Hindlimb muscle (tissue), 1 donor: Measurements from ENCODE around the gene TMEM51. TPM values are rescaled to one million over a fixed set of nuclear protein-coding genes. Genes with fewer than 3 reads are reported as not detected.

ENCODE experiments used
- DNase-seq: peaks from one replicate; pipeline ENCODE4 v3.0.0-alpha.2; 2013
- polyA plus RNA-seq: library from polyadenylated mRNA; unstranded; fragments of 120-200 nt; gene quantifications from one replicate; pipeline ENCODE4 v1.2.1, GENCODE V29; 2013; ENCODE audit not compliant: insufficient read length

Gene TMEM51
- polyA plus RNA-seq, 1 donor: 11.4 TPM

- DNase-seq: no peak
Measured at GRCh38 chr1:15249081-15249480, 95.5 kb downstream of the TMEM51 start.

- DNase-seq: no peak
Measured at GRCh38 chr1:15251857-15252835, 98.6 kb downstream of the TMEM51 start.

DNA sequence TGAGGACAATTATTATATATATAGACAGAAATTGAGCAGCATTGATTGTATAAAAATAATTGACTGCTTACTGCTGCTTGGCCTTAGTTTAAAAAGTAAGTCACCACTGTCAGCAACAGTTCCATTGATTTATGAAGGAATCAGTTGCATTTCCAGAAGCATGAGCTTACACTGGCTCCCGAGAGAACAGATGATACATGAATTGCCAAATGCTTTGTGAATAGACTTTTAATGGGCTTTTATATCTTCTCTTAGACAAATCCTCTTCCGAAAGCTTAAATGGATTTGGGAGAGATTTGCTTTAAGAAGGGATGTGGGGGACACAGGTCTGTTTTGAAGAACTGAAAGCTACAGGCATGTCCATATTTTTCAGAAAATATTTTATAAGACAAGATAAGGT lies 101.0 kb downstream of the TMEM51 start:
- DNase-seq: no peak

DNA sequence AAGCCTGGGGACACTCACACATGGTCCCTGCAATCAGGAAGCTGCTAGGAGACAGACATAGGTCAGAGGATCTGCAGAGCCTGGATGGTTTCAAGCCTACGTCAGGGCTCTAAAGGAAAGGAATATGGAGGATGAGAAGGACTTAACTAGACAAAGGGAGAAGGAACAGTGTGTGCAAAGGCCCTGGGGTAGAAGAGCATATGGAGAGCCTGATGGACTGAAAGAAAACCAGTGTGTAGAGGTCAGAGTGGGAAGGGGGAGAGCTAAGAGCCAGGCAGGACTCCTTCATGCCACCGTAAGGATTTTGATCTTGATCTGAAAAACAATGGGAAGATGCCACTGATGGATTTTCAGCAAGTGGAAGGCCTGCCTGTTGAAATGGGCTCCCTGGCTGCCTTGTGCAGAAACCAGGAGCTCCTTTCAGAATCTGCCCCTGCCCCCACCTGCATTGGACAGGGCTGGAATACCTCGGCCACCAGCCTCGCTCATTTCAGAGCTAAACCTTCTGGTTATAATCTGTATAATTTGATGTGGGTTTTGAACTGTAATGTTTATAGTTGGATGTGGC lies 102.1 kb downstream of the TMEM51 start:
- no peak for DNase-seq

GRCh38 chr1:15256584-15256983 lies 103.0 kb downstream of the TMEM51 start:
- no peak for DNase-seq

DNA sequence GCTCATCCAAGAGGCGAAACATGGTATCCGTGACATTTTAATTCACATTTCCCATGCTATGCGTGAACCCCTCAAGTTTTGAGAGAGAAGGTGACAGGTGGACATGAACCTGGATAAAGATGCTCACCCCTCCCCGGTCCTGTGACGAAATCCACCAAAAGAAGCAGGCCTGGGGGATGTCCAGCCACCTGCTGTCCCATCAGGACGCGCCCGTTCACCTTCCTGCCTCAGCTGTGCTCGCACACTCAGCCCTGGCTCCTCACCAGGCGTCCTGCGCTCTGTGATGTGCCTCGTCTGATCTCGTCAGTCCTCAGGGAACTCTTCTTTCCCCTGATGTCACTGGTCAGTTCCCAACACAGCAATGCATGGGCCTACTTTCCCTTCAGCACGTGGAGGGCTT lies 103.8 kb downstream of the TMEM51 start:
- DNase-seq: no peak

DNA sequence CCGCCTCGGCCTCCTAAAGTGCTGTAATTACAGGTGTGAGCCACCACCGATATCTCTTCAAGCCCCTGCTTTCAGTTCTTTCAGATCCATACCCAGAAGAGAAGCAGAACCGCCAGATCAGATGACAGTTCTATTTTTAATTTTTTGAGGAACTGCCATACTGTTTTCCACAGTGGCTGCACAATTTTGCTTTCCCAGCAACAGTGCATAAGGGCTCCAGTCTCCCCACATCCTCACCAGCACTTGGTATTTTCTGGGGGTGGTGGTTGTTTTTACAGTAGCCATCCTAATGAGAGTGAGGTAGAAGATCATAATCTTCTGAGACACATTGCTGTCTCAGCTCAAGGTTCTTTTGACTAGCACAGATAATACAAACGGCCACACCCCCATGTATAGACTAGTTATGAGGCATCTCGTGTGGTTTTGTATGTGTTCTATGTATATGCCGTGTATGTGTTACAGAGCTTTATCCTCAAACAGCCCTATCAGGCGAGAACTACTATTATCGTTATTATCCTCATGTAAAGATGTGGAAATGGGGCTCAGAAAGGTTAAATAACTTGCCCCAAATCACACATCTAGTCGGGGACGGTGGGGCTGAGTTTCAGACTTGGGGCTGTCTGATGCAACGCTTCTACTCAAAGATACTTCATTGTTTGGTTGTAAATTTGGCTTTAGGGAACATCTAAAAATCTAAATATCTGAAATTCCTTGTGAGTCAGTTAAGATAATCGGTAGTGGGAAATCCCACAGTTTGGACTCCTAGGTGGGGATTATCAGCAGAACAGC lies 105.5 kb downstream of the TMEM51 start:
- no peak for DNase-seq

- no peak for DNase-seq
Measured at GRCh38 chr1:15259622-15260007, 106.1 kb downstream of the TMEM51 start.

DNA sequence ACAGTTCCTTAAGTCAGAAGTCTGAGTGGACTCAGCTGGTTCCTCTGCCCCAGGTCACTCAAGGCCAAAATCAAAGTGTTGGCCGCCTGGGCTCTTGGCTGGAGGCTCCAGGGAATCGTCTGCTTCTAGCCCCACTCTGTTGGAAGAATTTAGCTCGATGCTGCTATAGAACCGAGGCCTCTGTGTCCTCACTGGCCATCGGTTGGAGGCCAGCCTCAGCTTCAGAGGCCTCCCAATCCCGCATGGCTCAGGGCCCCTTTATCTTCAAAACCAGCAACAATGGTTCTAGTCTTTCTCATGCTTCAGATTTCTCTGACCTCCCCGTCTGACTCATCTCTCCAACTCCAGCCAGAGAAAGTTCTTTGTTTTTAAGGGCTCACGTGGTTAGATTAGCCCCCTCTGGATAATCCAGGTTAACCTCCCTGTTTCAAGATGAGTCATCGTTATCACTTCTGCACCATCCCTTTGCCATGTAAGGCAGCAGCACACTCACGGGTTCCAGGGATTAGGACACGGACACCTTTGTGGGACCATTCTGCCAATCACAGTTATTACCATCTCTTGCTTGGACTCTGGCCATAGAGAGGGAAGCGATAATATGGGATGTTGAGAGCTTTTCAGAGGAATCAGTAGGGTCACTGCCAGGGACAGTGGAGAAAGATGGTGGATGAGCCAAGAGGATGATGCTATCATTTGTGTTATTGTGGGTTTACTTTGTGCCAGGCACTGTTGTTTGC lies 107.0 kb downstream of the TMEM51 start:
- DNase-seq: no peak

DNA sequence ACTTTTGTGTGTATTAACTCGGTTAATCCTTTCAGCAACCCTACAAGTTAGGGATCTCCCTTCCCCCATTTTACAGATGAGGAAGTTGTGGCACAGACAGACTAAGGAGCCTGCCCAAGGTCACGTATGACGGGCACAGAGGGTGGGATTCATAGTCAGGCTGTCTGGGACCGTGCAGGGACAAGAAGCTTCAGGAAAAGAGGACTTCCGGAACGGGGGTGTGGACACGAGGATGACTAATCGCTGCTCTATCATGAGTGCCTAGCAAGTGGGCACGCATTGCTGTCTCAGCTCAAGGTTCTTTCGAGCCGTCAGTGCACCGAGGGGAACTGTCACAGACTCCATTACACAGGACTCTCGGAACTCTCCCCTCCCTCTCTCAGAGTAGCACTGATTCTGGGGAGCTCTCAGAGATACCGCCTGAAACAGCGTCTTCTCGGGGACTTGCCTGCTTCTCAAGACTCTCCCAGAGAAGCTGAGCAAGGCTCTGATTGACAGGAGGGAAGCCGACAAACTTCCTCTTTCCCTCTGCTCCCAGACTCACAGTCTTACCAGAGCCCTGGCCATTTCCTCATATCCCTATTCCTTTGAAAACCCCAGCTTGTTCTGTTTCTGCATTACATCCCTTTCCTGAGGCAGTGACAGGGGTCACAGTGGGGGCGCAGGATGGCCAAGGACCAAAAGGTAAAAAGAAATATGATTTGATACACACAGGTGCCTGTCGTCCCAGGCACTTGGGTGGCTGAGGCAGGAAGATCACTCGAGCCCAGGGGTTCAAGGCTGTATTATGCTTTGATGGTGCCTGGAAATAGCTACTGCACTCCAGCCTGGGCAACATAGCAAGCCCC lies 107.8 kb downstream of the TMEM51 start:
- no peak for DNase-seq

DNA sequence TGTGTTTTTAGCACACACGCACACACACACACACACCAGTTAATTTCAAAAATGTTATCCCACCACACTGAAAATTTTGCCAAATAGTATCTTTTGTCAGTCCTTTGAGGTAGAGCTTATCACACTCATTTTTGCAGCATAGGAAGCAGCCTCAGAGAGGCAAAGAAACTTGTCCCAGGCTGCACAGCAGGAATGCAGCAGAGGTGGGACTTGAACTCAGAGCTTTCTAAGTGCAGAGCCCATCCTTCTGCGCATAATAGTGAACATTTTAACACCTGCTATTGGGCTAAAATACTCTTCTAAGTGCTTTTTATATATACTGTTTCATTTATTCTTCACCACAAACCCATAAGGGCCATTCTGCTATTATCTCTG lies 108.4 kb downstream of the TMEM51 start:
- DNase-seq: no peak

DNA sequence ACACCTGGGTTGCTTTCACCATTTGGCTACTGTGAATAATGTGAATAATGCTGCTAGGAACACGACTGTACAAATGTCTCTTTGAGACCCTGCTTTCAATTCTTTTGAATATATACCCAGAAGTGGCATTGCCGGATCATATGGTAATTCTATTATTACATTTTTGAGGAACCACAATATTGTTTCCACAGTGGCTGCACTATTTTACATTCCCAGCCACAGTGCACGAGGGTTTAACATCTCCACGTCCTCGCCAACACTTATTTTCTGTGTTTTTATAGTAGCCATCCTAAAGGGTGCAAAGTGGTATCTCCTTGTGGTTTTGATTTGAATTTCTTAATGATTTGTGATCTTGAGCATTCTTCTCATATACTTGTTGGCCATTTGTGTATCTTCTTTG lies 109.2 kb downstream of the TMEM51 start:
- no peak for DNase-seq

DNA sequence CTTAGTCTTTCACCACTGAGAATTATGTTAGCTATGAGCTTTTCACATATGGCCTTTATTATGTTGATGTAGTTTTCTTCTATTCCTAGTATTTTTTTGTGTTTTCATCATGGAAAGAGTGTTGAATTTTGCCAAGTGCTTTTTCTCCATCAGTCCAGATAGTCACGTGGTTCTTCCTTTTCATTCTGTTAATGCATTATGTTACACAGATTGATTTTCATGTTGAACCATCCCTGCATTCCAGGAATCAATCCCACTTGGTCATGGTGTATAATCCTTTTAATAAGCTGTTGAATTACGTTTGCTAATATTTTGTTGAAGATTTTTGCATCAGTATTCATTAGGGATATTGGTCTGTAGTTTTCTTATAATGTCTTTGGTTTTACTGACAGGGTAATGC lies 111.2 kb downstream of the TMEM51 start:
- no peak for DNase-seq

Other genes starting within 250 kb of the TMEM51 start
- gene FHAD1, start 93.5 kb downstream of the TMEM51 start, polyA plus RNA-seq: 2.1 TPM